HG03521 (cell line): ENCODE measurements around the gene IGSF21.

ENCODE experiments used
- ATAC-seq: cut with Tn5 transposase; IDR thresholded peaks from one replicate; pipeline ENCODE4 v1.9.1; 2021; ENCODE audit warnings: mild to moderate bottlenecking, moderate library complexity; ENCODE audit not compliant: unreplicated experiment

Gene IGSF21

GRCh38 chr1:18118491-18118890 lies 10.9 kb downstream of the IGSF21 start:
- no peak for ATAC-seq

- no peak for ATAC-seq
These were observed 11.7 kb downstream of the IGSF21 start for GRCh38 chr1:18119289-18119688.

- ATAC-seq, result no peak
These were observed 12.3 kb downstream of the IGSF21 start for GRCh38 chr1:18119771-18120377.

- no peak for ATAC-seq
These were observed 13.0 kb downstream of the IGSF21 start for GRCh38 chr1:18120638-18121037.

GRCh38 chr1:18121072-18121820 lies 13.6 kb downstream of the IGSF21 start:
- no peak for ATAC-seq

- no peak for ATAC-seq
These were observed 15.9 kb downstream of the IGSF21 start for GRCh38 chr1:18123467-18123992.

- no peak for ATAC-seq
These were observed 17.4 kb downstream of the IGSF21 start for GRCh38 chr1:18124977-18125376.

GRCh38 chr1:18126616-18127015 lies 19.0 kb downstream of the IGSF21 start:
- ATAC-seq, result no peak

GRCh38 chr1:18128298-18128697 lies 20.7 kb downstream of the IGSF21 start:
- no peak for ATAC-seq

GRCh38 chr1:18130356-18130755 lies 22.8 kb downstream of the IGSF21 start:
- ATAC-seq, result no peak

GRCh38 chr1:18132022-18132710 lies 24.6 kb downstream of the IGSF21 start:
- ATAC-seq, result no peak

GRCh38 chr1:18132711-18133541 lies 25.3 kb downstream of the IGSF21 start:
- ATAC-seq, result no peak

GRCh38 chr1:18134324-18135046 lies 26.9 kb downstream of the IGSF21 start:
- no peak for ATAC-seq

GRCh38 chr1:18137759-18138345 lies 30.3 kb downstream of the IGSF21 start:
- no peak for ATAC-seq

GRCh38 chr1:18139198-18139981 lies 31.8 kb downstream of the IGSF21 start:
- ATAC-seq, result no peak

- ATAC-seq, result no peak
These were observed 32.8 kb downstream of the IGSF21 start for GRCh38 chr1:18140411-18140810.

- ATAC-seq, result no peak
These were observed 34.1 kb downstream of the IGSF21 start for GRCh38 chr1:18141661-18142060.

GRCh38 chr1:18142471-18142870 lies 34.9 kb downstream of the IGSF21 start:
- ATAC-seq, result no peak

GRCh38 chr1:18142969-18143368 lies 35.4 kb downstream of the IGSF21 start:
- ATAC-seq, result no peak
